ENCODE data around the gene DCUN1D4.

DCUN1D4 gene

GRCh38 chr4:51853027-51853682 is 10.2 kb downstream of the DCUN1D4 start:
- no peak overlapping the region for H3K27ac ChIP-seq (ENCODE audit: low read depth in 2 of 2, low read length in 2 of 2)
- no peaks in the 10 kb centered on the region for H3K36me3 ChIP-seq (ENCODE audit: control insufficient read depth in 2 of 2, insufficient read depth in 2 of 2, low read length in 2 of 2)
- H3K9me3 ChIP-seq (ENCODE audit: control insufficient read depth in 2 of 2, low read length in 2 of 2), result no peaks in the 10 kb centered on the region
- peaks cover 13 to 17% of the 10 kb centered on the region in 2 donors for H3K4me1 ChIP-seq (ENCODE audit: control insufficient read depth in 2 of 2, insufficient read depth in 2 of 2, low read length in 2 of 2)
- no peaks in the 10 kb centered on the region for H3K27me3 ChIP-seq (ENCODE audit: control insufficient read depth in 2 of 2, insufficient read depth in 2 of 2, low read length in 2 of 2)
- H3K9ac ChIP-seq (ENCODE audit: low read depth in 1 of 2, low read length in 2 of 2), result no peak overlapping the region
- no peak overlapping the region for H3K4me3 ChIP-seq (ENCODE audit: low read length in 2 of 2)

- Histone ChIP-seq H3K4me1 (ENCODE audit: control insufficient read depth in 2 of 2, insufficient read depth in 2 of 2, low read length in 2 of 2) (peaks cover 13 to 27% of the 10 kb centered on the region in 2 donors), H3K36me3 (ENCODE audit: control insufficient read depth in 2 of 2, insufficient read depth in 2 of 2, low read length in 2 of 2) (no peaks in the 10 kb centered on the region), H3K27ac (ENCODE audit: low read depth in 2 of 2, low read length in 2 of 2) (no peak overlapping the region), H3K4me3 (ENCODE audit: low read length in 2 of 2) (no peak overlapping the region), H3K9me3 (ENCODE audit: control insufficient read depth in 2 of 2, low read length in 2 of 2) (no peaks in the 10 kb centered on the region), H3K9ac (ENCODE audit: low read depth in 1 of 2, low read length in 2 of 2) (no peak overlapping the region), H3K27me3 (ENCODE audit: control insufficient read depth in 2 of 2, insufficient read depth in 2 of 2, low read length in 2 of 2) (no peaks in the 10 kb centered on the region)
Observed at GRCh38 chr4:51855270-51855669, 12.3 kb downstream of the DCUN1D4 start.

- Histone ChIP-seq H3K4me1 (ENCODE audit: control insufficient read depth in 2 of 2, insufficient read depth in 2 of 2, low read length in 2 of 2) (peaks cover 13 to 27% of the 10 kb centered on the region in 2 donors), H3K27ac (ENCODE audit: low read depth in 2 of 2, low read length in 2 of 2) (no peak overlapping the region), H3K9ac (ENCODE audit: low read depth in 1 of 2, low read length in 2 of 2) (no peak overlapping the region), H3K9me3 (ENCODE audit: control insufficient read depth in 2 of 2, low read length in 2 of 2) (no peaks in the 10 kb centered on the region), H3K27me3 (ENCODE audit: control insufficient read depth in 2 of 2, insufficient read depth in 2 of 2, low read length in 2 of 2) (no peaks in the 10 kb centered on the region), H3K36me3 (ENCODE audit: control insufficient read depth in 2 of 2, insufficient read depth in 2 of 2, low read length in 2 of 2) (no peaks in the 10 kb centered on the region), H3K4me3 (ENCODE audit: low read length in 2 of 2) (no peak overlapping the region)
Observed at GRCh38 chr4:51855751-51856150, 12.8 kb downstream of the DCUN1D4 start.

- H3K27ac ChIP-seq (ENCODE audit: low read depth in 2 of 2, low read length in 2 of 2), result peak overlapping the region in 1 of 2 donors; percentile 27
- H3K36me3 ChIP-seq (ENCODE audit: control insufficient read depth in 2 of 2, insufficient read depth in 2 of 2, low read length in 2 of 2), result no peaks in the 10 kb centered on the region
- H3K27me3 ChIP-seq (ENCODE audit: control insufficient read depth in 2 of 2, insufficient read depth in 2 of 2, low read length in 2 of 2), result no peaks in the 10 kb centered on the region
- H3K9me3 ChIP-seq (ENCODE audit: control insufficient read depth in 2 of 2, low read length in 2 of 2), result no peaks in the 10 kb centered on the region
- peaks cover 2 to 13% of the 10 kb centered on the region in 2 donors for H3K4me1 ChIP-seq (ENCODE audit: control insufficient read depth in 2 of 2, insufficient read depth in 2 of 2, low read length in 2 of 2)
- no peak overlapping the region for H3K9ac ChIP-seq (ENCODE audit: low read depth in 1 of 2, low read length in 2 of 2)
- peak overlapping the region; percentile 6 to 42 for H3K4me3 ChIP-seq (ENCODE audit: low read length in 2 of 2)
Observed at GRCh38 chr4:51858605-51859202, 15.8 kb downstream of the DCUN1D4 start.

GRCh38 chr4:51859476-51860031 is 16.6 kb downstream of the DCUN1D4 start:
- H3K9me3 ChIP-seq (ENCODE audit: control insufficient read depth in 2 of 2, low read length in 2 of 2), result no peaks in the 10 kb centered on the region
- H3K4me3 ChIP-seq (ENCODE audit: low read length in 2 of 2), result no peak overlapping the region
- H3K9ac ChIP-seq (ENCODE audit: low read depth in 1 of 2, low read length in 2 of 2), result no peak overlapping the region
- H3K27ac ChIP-seq (ENCODE audit: low read depth in 2 of 2, low read length in 2 of 2), result peak overlapping the region in 1 of 2 donors; percentile 27
- H3K36me3 ChIP-seq (ENCODE audit: control insufficient read depth in 2 of 2, insufficient read depth in 2 of 2, low read length in 2 of 2), result peaks cover 0 to 6% of the 10 kb centered on the region in 2 donors
- H3K4me1 ChIP-seq (ENCODE audit: control insufficient read depth in 2 of 2, insufficient read depth in 2 of 2, low read length in 2 of 2), result peaks cover 0 to 12% of the 10 kb centered on the region in 2 donors
- H3K27me3 ChIP-seq (ENCODE audit: control insufficient read depth in 2 of 2, insufficient read depth in 2 of 2, low read length in 2 of 2), result no peaks in the 10 kb centered on the region

GRCh38 chr4:51862199-51862598 is 19.2 kb downstream of the DCUN1D4 start:
- H3K4me1 ChIP-seq (ENCODE audit: control insufficient read depth in 2 of 2, insufficient read depth in 2 of 2, low read length in 2 of 2), result peaks cover 3 to 12% of the 10 kb centered on the region in 2 donors
- H3K27ac ChIP-seq (ENCODE audit: low read depth in 2 of 2, low read length in 2 of 2), result no peak overlapping the region
- peaks cover 15 to 21% of the 10 kb centered on the region in 2 donors for H3K36me3 ChIP-seq (ENCODE audit: control insufficient read depth in 2 of 2, insufficient read depth in 2 of 2, low read length in 2 of 2)
- H3K9ac ChIP-seq (ENCODE audit: low read depth in 1 of 2, low read length in 2 of 2), result no peak overlapping the region
- no peak overlapping the region for H3K4me3 ChIP-seq (ENCODE audit: low read length in 2 of 2)
- H3K27me3 ChIP-seq (ENCODE audit: control insufficient read depth in 2 of 2, insufficient read depth in 2 of 2, low read length in 2 of 2), result no peaks in the 10 kb centered on the region
- no peaks in the 10 kb centered on the region for H3K9me3 ChIP-seq (ENCODE audit: control insufficient read depth in 2 of 2, low read length in 2 of 2)

GRCh38 chr4:51862781-51863180 is 19.8 kb downstream of the DCUN1D4 start:
- Histone ChIP-seq H3K27me3 (ENCODE audit: control insufficient read depth in 2 of 2, insufficient read depth in 2 of 2, low read length in 2 of 2) (no peaks in the 10 kb centered on the region), H3K4me3 (ENCODE audit: low read length in 2 of 2) (no peak overlapping the region), H3K4me1 (ENCODE audit: control insufficient read depth in 2 of 2, insufficient read depth in 2 of 2, low read length in 2 of 2) (peaks cover 3 to 12% of the 10 kb centered on the region in 2 donors), H3K9ac (ENCODE audit: low read depth in 1 of 2, low read length in 2 of 2) (no peak overlapping the region), H3K9me3 (ENCODE audit: control insufficient read depth in 2 of 2, low read length in 2 of 2) (no peaks in the 10 kb centered on the region), H3K27ac (ENCODE audit: low read depth in 2 of 2, low read length in 2 of 2) (no peak overlapping the region), H3K36me3 (ENCODE audit: control insufficient read depth in 2 of 2, insufficient read depth in 2 of 2, low read length in 2 of 2) (peaks cover 19 to 23% of the 10 kb centered on the region in 2 donors)

GRCh38 chr4:51865717-51866116 is 22.8 kb downstream of the DCUN1D4 start:
- Histone ChIP-seq H3K27me3 (ENCODE audit: control insufficient read depth in 2 of 2, insufficient read depth in 2 of 2, low read length in 2 of 2) (no peaks in the 10 kb centered on the region), H3K36me3 (ENCODE audit: control insufficient read depth in 2 of 2, insufficient read depth in 2 of 2, low read length in 2 of 2) (peaks cover 23 to 24% of the 10 kb centered on the region in 2 donors), H3K9me3 (ENCODE audit: control insufficient read depth in 2 of 2, low read length in 2 of 2) (no peaks in the 10 kb centered on the region), H3K4me3 (ENCODE audit: low read length in 2 of 2) (no peak overlapping the region), H3K4me1 (ENCODE audit: control insufficient read depth in 2 of 2, insufficient read depth in 2 of 2, low read length in 2 of 2) (peaks cover 0 to 3% of the 10 kb centered on the region in 2 donors), H3K9ac (ENCODE audit: low read depth in 1 of 2, low read length in 2 of 2) (no peak overlapping the region), H3K27ac (ENCODE audit: low read depth in 2 of 2, low read length in 2 of 2) (no peak overlapping the region)

GRCh38 chr4:51866835-51867234 is 23.9 kb downstream of the DCUN1D4 start:
- no peak overlapping the region for H3K9ac ChIP-seq (ENCODE audit: low read depth in 1 of 2, low read length in 2 of 2)
- no peaks in the 10 kb centered on the region for H3K9me3 ChIP-seq (ENCODE audit: control insufficient read depth in 2 of 2, low read length in 2 of 2)
- no peak overlapping the region for H3K4me3 ChIP-seq (ENCODE audit: low read length in 2 of 2)
- peaks cover 0 to 3% of the 10 kb centered on the region in 2 donors for H3K4me1 ChIP-seq (ENCODE audit: control insufficient read depth in 2 of 2, insufficient read depth in 2 of 2, low read length in 2 of 2)
- H3K36me3 ChIP-seq (ENCODE audit: control insufficient read depth in 2 of 2, insufficient read depth in 2 of 2, low read length in 2 of 2), result peaks cover 26 to 27% of the 10 kb centered on the region in 2 donors
- no peaks in the 10 kb centered on the region for H3K27me3 ChIP-seq (ENCODE audit: control insufficient read depth in 2 of 2, insufficient read depth in 2 of 2, low read length in 2 of 2)
- H3K27ac ChIP-seq (ENCODE audit: low read depth in 2 of 2, low read length in 2 of 2), result no peak overlapping the region

GRCh38 chr4:51867689-51868448 is 24.9 kb downstream of the DCUN1D4 start:
- no peaks in the 10 kb centered on the region for H3K27me3 ChIP-seq (ENCODE audit: control insufficient read depth in 2 of 2, insufficient read depth in 2 of 2, low read length in 2 of 2)
- no peak overlapping the region for H3K9ac ChIP-seq (ENCODE audit: low read depth in 1 of 2, low read length in 2 of 2)
- no peak overlapping the region for H3K4me3 ChIP-seq (ENCODE audit: low read length in 2 of 2)
- H3K4me1 ChIP-seq (ENCODE audit: control insufficient read depth in 2 of 2, insufficient read depth in 2 of 2, low read length in 2 of 2), result peaks cover 0 to 3% of the 10 kb centered on the region in 2 donors
- H3K9me3 ChIP-seq (ENCODE audit: control insufficient read depth in 2 of 2, low read length in 2 of 2), result no peaks in the 10 kb centered on the region
- no peak overlapping the region for H3K27ac ChIP-seq (ENCODE audit: low read depth in 2 of 2, low read length in 2 of 2)
- peaks cover 35% of the 10 kb centered on the region in 2 donors for H3K36me3 ChIP-seq (ENCODE audit: control insufficient read depth in 2 of 2, insufficient read depth in 2 of 2, low read length in 2 of 2)
